Fibroblast of skin of left quadriceps (primary cell): ENCODE results near the gene JAK2.
A peak's percentile ranks its signal among the peaks of the same experiment; 100 is the strongest.
"Not testable (repeated sequence)": the region's sequence is repeated elsewhere in the genome, so short reads cannot be mapped to it uniquely, and the experiment has no call there.

Experiments
- DNase-seq, 2 experiments: peaks; one replicate each; pipeline ENCODE4 v3.0.0-alpha.2; 2013; ENCODE audit warnings: low read depth in 2 of 2

JAK2 gene

DNA sequence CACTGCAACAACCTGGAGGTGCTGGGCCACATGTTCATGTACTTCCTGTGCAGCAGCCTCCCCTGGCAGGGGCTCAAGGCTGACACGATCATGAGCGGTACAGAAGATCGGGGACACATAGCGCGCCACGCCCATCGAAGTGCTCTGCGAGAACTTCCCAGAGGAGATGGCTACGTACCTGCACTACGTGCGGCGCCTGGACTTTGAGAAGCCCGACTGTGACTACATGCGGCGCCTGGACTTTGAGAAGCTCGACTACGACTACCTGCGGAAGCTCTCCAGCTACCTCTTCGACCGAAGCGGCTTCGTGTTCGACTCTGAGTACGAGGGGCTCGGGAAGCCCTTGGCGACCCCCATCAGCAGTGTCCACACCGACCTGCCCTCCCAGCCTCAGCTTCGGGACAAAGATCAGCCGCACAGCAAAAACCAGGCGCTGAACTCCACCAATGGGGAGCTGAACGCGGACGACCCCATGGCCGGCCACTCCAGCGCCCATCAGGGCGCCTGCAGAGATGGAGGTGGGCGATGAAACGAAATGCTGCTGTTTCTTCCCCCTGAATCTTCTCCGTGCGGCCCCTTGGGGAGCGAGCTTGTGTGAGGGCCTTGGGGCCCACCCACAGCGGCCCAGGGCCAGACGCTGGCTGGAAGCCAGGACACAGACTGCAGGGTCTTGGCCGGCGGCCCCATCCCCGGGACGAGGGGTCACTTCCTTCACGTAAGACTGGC is 56.5 kb downstream of the JAK2 start:
- DNase-seq: no peak

DNA sequence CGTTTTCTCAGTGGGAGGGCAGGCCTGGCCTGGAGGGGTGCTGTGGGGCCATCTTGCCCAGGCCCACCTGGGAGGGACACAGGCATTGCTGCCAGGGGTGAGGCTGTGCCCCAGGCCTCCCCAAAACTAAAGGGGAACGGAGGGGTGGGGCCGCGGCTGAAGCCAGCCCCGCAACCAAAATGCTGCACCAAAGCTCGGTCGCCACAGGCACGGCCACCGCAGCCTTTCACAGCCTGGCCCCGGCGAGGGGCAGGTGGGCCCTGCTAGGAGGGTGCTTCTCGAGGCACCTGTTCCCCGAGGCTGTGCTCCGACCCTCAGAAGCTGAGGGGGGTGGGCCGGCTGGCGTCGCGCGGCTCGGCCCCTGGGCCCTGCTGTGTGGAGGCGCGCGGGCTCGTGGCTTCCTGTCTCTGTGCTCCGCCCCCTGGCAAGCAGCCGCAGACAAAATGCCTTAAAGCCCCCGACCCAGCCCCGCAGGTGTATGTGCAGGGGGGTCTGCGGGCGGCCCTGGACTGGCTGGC is 57.6 kb downstream of the JAK2 start:
- no peak for DNase-seq

DNA sequence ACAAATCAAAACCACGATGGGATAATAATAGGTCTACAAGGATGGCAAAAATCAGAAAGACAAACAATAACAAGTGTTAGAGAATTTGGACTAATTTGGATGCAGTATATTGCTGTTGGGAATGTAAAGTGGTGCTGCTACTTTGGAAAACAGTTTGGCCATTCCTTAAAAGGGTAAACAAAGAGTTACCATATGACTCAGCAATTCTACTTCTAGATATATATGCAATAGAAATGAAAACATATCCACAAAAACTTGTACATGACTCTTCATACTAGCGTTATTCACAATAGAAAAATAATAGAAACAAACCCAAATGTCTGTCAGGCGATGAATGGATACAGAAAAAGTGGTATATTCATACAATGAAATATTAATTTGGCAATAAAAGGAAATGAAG is 58.3 kb downstream of the JAK2 start:
- DNase-seq: no peak

DNA sequence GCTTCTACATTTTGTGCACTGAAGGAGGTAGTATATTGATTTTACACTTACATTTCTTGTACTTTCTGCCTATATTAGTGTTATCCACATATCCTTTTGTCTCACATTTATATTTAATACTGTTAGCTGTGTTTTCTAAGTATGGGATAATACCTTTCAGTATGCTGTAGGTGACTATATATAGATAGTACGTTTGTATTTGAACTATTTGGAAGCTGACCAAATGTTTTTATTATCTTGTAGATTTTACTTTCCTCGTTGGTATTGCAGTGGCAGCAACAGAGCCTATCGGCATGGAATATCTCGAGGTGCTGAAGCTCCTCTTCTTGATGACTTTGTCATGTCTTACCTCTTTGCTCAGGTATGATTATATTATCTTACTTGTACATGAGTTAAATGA is 59.1 kb downstream of the JAK2 start:
- DNase-seq: no peak

DNA sequence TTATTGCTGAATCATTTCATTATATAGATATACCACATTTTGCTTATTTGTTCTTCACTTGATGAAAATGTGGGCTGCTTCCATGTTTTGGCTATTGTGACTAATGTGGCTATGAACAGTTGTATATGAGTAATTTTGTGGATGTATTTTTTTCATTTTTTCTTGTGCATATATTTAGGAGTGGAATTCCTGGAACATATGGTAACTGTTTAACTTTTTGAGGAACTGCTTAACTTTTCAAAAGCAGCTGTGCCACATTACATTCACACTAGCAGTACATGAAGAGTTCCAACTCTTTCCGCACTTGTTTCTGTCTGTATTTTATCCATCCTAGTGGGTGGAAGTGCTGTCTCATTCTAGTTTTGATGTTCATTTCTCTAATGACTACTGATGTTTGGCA is 67.8 kb downstream of the JAK2 start:
- peak; percentile 29 to 42 for DNase-seq

DNA sequence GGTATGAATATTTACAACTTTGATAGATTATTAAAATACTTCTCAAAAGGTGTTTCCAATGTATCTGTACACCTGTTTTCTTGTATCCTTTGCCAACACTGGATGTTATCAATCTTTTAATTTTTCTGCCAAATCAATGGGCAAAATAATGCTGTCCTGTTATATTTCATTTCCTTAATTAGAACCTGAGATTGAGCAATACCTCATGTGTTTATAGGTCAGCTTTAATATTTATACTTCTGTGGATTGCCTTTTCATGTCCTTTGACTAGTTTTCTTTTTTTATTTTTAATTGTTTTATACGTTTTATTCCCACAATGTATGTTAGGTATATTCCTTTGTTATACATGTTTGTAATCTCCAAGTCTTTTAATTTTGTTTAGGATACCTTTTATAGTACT is 77.6 kb downstream of the JAK2 start:
- no peak for DNase-seq

DNA sequence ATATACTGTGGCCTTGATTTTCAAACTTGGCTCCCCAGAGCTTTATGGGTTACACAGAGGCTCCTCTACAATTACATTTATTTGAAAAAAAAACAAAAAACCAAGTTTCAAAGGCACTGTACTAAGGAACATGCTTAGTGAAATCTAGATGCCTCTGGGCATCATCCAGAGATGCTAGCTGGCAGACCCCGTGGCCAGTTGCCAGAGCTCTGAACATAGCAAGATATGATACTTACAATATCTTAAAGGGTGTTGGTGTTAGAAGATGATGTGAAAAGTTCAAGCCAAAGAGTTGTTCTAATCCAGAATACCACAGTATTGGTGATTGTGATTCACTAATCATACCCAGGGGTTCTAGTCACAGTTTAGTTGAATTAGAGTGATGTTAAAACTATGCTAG is 87.8 kb downstream of the JAK2 start:
- DNase-seq: no peak

DNA sequence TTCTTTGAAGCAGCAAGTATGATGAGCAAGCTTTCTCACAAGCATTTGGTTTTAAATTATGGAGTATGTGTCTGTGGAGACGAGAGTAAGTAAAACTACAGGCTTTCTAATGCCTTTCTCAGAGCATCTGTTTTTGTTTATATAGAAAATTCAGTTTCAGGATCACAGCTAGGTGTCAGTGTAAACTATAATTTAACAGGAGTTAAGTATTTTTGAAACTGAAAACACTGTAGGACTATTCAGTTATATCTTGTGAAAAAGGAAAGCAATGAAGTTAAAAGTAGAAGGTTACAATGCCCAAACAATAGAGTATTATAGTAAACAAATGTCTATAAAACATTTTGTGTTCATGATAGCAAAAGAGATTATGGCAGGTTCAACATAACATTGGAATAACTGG is 88.6 kb downstream of the JAK2 start:
- DNase-seq: no peak

DNA sequence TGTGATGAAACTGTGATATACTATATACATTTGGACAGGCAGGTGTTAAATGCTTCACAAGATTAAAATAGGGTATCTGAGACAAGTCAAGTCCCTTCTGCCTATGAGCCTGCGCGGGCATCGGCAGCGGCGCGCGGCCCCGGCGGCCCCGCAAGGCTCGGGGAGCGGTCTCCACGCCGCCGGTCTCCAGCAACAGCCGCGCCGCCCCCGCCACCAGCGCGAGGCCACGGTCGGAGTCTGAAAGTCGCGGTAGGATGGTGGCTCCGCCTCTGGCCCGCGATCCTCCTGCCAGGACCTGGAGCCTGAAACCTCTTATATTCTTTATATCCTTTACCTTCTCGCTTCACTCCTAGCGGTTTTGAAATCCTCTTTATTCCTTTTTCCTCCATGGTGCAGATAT is 100.9 kb downstream of the JAK2 start:
- DNase-seq: no peak

DNA sequence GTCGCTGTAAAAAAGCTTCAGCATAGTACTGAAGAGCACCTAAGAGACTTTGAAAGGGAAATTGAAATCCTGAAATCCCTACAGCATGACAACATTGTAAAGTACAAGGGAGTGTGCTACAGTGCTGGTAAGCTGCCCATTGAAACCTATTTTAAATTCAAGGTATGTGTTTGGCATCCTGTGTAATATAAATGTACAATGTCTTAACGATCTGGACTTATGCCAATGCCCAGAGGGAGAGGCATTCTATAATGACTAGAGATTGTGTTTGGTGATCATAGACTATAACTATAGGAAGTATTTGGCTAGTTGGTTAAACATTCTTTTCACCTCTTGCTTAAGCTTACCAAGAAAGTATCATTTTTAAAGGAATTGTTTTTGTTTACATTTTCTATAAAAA is 104.7 kb downstream of the JAK2 start:
- DNase-seq: no peak

DNA sequence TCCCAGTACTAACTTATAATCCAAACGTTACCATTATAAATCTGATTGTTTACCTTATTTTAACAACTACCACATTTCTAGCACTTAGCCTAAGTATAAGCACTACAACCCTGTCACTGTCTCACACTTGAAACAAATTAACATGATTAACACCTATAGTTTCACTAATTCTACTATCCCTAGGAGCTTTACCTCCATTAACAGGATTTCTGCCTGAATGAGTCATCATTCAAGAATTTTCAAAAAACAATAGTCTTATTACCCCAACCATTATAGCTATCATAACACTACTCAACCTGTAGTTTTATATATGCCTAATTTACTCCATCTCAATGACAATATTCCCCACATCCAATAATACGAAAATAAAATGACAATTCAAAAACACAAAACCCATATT is 110.7 kb downstream of the JAK2 start:
- DNase-seq: no peak

DNA sequence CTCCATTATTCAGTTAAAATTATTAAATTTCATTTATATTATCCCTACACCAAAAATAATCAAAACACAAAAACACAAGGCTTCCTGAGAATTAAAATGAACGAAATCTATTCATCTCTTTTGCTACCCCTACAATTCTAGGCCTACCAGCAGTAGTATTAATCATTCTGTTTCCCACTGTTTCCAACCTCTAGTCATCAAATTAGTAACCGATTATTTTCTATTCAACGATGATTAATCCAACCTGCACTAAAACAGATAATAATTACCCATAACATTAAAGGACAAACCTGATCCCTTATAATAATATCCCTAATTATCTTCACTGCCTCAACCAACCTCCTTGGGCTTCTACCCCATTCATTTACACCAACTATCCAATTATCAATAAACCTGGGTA is 114.4 kb downstream of the JAK2 start:
- DNase-seq: no peak

DNA sequence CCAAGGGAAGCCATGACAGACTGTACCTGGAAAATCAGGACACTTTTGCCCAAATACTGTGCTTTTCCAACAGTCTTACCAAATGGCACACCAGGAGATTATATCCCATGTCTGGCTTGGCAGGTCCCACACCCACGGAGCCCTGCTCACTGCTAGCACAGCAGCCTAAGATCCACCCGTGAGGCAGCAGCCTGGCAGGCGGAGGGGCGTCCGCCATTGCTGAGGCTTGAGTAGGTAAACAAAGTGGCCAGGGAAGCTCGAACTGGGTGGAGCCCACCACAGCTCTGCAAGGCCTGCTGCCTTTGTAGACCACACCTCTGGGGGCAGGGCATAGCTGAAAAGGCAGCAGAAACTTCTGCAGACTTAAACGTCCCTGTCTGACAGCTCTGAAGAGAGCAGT is 116.1 kb downstream of the JAK2 start:
- DNase-seq: not testable (repeated sequence)

DNA sequence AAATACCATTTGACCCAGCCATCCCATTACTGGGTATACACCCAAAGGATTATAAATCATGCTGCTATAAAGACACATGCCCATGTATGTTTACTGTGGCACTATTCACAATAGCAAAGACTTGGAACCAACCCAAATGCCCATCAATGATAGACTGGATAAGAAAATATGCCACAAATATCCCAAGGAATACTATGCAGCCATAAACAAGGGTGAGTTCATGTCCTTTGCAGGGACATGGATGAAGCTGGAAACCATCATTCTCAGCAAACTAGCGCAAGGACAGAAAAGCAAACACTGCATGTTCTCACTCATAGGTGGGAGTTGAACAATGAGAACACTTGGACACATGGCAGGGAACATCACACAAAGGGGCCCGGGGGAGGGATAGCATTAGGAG is 121.4 kb downstream of the JAK2 start:
- DNase-seq: not testable (repeated sequence)

DNA sequence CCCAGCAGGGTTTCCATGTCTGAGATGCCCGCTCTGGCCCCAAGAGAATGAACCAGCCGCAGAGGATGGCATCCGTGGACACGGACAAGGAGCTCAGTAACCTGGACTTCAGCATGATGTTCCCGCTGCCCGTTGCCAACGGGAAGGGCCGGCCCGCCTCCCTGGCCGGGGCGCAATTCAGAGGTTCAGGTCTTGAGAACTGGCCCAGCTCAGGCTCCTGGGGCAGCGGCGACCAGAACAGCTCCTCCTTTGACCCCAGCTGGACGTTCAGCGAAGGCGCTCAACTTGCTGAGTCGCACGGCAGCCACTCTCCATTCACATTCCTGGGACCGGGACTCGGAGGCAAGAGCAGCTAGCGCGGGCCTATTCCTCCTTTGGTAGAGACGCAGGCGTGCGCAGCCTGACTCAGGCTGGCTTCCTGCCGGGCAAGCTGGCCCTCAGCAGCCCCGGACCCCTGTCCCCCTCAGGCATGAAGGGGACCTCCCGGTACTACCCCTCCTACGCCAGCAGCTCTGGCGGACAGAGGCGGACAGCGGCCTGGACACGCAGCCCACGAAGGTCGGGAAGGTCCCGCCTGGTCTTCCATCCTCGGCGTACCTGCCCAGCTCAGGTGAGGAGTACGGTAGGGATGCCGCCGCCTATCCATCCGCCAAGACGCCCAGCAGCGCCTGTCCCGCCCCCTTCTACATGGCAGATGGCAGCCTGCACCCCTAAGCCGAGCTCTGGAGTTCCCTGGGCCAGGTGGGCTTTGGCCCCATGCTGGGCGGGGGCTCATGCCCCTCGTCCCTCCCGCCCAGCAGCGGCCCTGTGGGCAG is 126.0 kb downstream of the JAK2 start:
- DNase-seq: no peak

DNA sequence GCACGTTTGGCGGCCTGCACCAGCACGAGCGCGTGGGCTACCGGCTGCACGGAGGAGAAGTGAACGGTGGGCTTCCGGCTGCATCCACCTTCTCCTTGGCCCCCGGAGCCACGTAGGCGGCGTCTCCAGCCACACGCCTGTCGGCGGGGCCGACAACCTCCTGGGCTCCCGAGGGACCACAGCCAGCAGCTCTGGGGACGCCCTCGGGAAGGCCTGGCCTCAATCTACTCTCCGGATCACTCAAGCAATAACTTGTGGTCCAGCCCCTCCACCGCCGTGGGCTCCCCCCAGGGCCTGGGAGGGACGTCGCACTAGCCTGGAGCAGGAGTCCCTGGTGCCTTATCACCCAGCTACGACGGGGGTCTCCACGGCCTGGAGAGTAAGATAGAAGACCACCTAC is 126.6 kb downstream of the JAK2 start:
- DNase-seq: no peak

DNA sequence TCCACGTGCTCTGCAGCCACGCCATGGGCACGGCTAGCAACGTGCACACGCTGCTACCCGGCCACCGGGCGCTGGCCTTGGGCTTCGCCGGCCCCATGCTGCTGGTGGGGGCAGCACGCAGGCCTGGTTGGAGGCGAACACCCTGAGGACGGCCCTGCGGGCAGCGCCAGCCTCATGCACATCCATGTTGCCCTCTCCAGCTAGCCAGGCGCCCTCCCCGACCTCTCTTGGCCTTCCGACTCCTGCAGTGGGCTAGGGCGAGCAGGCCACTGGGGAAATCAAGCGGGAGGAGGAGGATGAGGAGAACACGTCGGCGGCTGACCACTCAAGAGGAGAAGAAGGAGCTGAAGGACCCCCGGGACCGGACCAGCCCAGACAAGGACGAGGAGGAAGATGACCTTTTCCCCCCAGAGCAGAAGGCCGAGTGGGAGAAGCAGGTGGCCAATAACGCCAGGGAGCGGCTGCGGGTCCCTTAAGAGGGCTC is 127.1 kb downstream of the JAK2 start:
- no peak for DNase-seq

DNA sequence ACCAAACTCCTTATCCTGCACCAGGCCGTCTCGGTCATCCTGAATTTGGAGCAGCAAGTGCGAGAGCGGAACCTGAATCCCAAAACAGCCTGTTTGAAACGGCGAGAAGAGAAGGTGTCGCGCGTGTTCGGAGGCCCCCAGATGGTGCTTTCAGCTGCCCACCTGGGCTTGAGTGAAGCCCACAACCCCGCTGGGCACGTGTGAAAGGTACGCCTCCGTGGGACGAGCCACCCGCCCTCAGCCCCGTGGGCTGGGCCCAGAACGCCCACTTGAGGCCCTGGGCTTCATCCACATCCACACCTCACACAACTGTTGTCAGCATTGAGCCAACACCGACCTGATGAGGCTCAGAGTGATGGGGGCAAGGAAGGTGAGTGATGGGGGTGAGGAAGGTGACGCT is 127.6 kb downstream of the JAK2 start:
- DNase-seq: no peak

DNA sequence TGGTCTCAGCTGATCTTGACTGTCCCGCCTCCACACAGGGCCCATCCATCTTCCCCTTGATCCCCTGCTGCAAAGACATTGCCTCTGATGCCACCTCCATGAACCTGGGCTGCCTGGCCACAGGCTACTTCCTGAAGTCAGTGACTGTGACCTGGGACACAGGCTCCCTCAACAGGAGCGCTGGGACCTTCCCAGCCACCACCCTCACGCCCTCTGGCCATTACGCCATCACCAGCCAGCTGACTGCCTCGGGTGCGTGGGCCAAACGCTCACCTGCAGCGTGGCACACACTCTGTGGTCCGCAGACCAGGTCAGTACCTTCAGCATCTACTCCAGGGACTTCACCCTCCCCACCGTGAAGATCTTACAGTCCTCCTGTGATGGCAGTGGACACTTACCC is 128.5 kb downstream of the JAK2 start:
- no peak for DNase-seq

DNA sequence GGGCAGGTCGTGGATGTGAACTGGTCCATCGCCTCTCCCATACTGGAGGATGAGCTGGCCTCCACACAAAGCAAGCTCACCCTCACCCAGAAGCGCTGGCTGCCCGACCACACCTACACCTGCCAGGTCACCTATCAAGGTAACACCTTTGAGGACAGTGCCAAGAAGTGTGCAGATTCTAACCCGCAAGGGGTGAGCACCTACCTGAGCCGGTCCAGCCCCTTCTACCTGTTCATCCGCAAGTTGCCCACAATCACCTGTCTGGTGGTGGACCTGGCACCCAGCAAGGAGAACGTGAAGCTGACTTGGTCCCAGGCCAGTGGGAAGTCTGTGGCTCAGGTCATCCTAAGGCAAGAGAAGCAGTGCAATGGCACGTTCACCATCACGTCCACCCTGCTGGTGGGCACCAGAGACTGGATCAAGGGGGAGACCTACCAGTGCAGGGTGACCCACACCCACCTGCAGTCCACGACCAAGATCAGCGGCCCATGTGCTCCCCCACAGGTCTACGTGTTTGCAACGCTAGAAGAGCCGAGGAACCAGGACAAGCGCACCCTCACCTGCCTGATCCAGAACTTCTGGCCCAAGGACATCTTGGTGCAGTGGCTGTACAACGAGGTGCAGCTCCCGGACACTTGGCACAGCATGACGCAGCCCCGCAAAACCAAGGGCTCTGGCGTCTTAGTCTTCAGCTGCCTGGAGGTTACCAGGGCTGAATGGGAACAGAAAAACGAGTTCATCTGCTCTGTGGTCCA is 129.1 kb downstream of the JAK2 start:
- DNase-seq: no peak

DNA sequence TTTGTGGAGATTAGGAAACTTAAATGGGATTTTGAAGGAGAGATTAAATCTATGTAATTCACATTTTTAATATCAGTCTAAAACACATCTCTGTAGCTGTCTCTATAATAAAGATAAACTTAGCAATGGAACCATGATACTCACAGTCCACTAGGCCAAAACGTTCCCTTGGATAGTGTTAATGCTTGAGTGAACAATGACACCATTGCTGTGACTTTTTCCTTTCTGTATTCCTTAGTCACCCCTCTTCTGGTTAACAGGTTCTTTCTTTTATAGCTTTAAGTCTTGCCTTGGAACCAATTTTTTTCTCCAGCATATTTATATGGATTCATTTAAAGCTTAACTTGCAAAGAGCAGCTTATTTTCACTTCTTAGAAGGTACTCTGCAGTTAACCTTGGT is 137.0 kb downstream of the JAK2 start:
- no peak for DNase-seq

DNA sequence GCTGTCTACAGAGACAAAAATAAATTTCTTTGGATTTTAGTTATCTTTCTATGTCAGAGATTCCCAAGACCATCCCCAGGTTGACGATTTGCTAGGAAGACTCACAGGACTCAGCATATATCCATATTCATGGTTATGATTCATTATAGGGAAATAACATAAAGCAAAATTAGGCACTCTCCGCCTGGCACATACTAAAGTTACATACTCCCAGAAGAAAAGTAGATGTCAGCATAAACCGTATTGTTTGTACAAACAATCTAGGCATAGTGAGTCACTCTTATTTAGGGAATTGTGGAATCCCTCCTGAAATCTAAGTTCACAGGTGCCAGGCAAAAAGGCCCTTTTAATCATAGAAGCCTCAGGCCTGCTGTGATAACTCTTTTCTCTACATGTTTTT is 137.4 kb downstream of the JAK2 start:
- no peak for DNase-seq
